T-helper 2 cell (primary cell): Measurements from ENCODE around the gene TSPAN7.

Source experiments
- DNase-seq, 5 experiments: peaks; one replicate each; pipeline versions ENCODE4 v3.0.0 to v3.0.0-alpha.2; 2012 to 2022
- total RNA-seq, 2 donors: gene quantifications; one replicate each; lab custom pipeline; 2026; lab: John Stamatoyannopoulos, UW

The TSPAN7 gene
- total RNA-seq: 0.13 to 0.62 reads per million in 2 donors

DNA sequence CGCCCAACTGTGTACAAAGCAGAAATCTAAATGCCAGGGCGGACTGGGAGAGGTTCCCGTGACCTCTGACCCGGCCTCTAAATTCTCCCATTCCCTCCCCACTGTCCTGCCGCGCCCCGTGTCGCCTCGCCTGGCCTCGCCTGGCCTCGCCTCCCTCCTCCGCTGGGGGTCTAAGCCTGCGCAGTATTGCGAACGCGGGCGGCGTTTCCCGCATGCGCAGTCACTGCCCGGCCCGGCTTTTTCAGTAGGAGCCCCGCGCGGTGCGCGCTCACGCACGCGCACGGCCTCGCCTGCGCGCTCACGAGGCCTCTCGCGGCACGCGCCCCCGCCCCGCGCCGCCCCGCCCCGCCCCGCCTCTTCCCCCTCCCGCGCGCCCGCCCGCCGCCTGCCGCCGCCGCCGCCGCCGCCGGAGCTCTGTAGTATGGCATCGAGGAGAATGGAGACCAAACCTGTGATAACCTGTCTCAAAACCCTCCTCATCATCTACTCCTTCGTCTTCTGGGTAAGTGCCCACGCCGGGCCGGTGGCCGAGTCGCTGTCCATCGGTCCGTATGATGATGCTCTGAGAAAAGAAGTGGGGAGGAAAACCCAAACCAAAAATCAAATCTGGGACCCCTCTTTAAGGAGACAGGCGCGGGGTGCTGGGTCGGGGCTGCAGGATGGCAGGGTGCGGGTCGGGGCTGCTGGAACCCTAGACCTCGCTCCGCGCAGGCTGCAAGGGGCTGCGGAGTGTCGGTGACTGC is at the start of gene TSPAN7:
Gene TSPAN7 (plus strand): TSS at position 417 of the 743 bp plus-strand sequence. CDS start 5 bp downstream, at position 422.
- peak; percentile 35 to 83 (median 60) for DNase-seq

DNA sequence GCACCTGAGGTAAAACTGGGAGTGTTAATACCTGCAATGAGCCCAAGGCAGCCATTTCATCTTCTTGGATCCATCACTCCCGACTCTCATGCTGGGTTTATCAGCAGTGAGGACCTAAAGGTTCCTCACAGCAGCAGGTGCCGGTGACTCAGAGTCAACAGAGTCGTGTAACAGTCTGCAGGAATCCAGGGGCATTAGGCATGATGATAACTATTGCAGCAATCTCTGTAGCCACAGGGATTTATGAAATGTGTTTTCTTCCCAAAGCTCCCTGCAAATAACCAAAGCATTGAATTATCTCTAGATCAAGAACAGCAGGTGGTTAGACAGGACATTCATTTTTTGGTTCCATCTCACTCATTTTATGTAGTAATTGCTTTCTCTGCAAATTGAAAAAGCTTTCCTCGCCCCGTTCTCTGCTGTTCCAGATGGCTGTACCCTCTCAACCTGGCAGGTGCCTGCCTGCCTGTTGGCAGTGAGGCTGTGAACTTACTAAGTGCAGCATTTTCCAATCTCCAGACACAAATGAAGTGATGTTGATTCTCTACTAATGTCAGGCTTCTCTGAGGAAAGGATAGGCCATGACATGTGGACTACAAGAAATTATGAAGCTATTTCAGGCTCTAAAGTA is 48.1 kb upstream of the TSPAN7 start:
- no peak for DNase-seq

DNA sequence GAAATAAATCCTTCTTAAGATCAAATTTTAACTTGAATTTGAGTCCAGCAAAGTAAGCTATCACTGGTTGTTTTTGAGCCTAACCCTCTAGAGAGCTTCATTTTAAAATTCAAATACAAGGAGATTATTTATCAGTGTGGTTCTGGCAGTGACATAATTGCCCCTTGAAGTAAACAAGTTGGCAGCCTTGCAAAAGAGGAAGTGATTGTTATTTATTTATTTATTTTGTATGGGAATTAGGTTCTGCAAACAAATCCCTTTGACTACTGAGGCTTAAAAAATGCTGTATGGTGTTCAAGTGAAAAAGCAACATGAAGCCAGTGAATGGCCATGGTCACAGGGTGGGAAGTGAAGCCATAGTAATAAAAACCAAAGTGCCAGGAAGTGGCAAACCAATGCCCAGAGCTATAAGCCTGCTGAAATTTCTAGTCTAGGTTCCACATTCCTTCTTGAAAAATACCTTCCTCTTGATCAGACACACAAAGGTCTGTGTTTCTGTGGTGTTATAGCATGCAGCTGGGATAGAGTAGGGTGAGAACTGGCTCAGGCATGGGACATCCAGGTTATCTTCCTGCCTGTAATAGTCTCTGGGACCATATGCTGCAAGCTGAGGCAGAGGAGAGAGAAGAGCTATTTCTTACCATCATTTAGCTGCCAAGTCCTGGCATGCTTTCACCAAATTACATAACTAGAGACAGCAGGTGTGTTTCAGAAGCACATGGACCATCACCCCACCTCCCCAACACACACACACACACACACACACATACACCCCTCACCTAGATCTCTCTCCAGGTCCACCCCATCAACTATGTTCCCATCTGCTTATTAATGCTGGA is 47.1 kb upstream of the TSPAN7 start:
- peak in 1 of 5 experiments; percentile 0 for DNase-seq

- DNase-seq: no peak
These were observed 46.1 kb upstream of the TSPAN7 start for GRCh38 chrX:38515291-38515690.

- DNase-seq: no peak
These were observed 45.1 kb upstream of the TSPAN7 start for GRCh38 chrX:38516196-38516774.

DNA sequence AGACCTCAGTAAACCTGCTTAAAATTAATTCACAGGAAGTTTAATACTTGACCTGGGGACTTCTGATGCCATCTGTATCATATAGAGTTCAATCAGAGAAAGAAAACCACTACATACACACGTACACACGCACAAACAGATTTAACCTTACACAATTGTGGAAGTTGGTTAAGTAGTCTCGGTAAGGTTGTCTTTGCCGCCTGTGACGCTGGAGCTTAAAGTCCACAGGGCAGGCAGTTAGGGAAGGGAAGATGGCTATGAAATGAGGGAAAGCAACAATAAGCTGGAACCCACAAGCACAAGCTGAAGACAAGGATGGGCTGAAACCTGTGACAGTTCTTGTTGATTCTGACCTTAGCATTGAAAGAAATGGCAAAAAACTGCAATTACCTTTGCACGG is 41.7 kb upstream of the TSPAN7 start:
- no peak for DNase-seq

GRCh38 chrX:38538134-38538533 is 23.2 kb upstream of the TSPAN7 start:
- DNase-seq: no peak

DNA sequence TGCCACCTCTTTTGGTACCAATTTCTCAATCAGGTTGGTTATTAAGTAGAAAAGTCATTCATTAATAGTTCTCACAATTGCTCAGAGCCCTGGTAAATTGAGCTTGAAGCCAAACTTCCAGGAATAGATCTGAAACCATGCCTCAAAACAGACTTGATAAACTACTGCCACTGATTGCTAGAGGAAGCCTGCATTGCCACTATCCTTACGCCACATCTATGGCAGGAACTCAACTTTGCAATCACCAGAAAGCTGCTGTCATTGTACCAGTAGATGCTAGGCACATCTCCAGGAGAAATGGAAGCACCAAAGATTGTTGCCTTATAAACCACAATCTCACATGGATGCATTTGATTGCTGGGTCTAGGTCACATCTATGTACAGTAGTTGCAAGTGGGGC is 21.6 kb upstream of the TSPAN7 start:
- DNase-seq: no peak

GRCh38 chrX:38548508-38548907 is 12.8 kb upstream of the TSPAN7 start:
- DNase-seq: no peak

- DNase-seq: no peak
These were observed 8.6 kb upstream of the TSPAN7 start for GRCh38 chrX:38552721-38553120.

GRCh38 chrX:38558686-38559085 is 2.7 kb upstream of the TSPAN7 start:
- no peak for DNase-seq

DNA sequence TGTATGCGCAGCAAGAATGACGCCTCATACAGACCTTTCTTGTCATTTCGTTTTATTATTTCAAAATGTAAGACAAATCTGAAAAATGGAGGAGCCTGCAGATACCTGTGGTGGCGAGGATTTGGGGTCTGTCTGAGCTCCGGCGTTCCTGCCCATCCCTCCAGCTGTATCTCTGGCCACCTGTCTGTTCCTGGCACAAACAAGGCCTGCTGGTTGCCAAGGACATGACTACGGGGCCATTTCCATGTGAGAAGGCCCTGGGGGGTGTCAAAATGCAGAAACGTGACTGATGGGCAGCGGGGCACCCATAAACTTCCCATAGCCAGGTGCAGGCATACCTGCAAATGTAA is 591 bp upstream of the TSPAN7 start:
- no peak for DNase-seq

DNA sequence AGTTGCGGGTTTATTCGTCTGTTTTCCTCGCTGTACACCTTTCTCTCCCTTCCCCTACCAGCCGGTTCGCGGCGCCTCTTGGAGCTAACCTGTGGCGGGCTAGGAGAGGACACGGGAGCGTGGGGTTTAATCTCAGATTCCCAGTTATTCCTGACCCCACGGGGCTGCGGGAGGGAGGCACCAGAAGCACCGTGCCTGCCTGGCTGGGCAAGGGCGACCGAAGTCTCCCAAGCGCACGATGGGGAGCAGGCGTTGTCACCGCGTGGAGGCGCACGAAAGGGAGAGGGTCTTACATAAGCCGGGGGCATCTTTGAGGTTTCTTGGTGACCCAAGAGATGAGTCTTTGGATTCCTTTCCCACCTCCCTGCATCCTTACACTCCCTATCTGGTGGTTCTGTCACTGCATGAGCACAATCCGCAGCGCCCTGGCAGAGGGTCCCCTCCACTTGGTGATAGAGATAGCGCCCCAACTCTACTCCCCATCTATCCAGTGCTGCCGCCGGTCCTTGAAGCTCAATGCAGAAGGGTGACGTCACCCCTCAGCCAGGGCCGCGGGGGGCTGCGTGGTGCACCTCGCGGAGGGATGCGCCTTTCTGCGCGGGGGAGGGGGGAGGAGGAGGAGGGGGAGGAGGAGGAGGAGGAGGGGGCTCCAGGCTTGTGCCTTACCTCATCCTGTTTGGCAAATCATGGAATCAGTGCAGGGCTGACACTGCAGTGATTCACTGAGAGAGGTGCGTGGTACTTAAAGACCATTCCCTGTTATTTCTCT is 793 bp downstream of the TSPAN7 start:
- peak in 2 of 5 experiments; percentile 3 to 5 for DNase-seq

- no peak for DNase-seq
These were observed 1.7 kb downstream of the TSPAN7 start for GRCh38 chrX:38563030-38563429.

DNA sequence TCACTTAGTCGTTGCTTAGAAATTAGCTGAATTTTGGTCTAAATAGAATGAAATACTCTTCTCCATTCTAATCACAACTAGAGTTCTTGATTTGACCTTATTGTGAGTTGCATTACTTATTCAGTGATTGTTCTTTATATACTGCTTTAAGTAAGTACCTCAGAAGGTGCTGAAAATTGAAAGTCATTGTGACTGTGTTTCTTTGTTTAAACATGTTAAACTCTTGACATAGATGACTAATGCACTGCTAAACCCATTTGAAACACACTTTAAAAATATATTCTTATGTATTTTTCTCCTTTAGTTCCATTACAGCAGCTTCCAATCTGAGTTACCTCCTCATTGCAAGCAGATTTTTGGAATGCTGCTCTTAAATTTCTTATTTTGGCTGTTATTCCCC is 9.1 kb downstream of the TSPAN7 start:
- no peak for DNase-seq

DNA sequence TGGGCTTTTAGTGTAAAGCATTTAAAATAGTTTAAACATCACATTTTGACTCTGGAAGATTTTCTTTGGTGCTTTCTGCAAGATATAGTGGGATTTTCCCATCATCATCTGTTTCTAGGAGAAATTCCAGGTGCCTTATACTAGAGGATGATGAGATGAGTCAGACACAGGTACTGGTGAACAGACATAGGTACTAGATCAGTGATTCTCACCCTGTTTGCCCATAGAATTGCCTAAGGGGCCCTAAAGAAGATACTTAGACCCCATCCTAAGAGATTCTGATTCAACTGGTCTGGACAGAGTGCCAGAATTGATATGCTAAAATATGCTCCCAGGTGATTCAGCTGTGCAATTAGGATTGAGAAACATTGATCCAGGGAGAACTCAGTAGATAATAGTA is 9.7 kb downstream of the TSPAN7 start:
- DNase-seq: no peak

DNA sequence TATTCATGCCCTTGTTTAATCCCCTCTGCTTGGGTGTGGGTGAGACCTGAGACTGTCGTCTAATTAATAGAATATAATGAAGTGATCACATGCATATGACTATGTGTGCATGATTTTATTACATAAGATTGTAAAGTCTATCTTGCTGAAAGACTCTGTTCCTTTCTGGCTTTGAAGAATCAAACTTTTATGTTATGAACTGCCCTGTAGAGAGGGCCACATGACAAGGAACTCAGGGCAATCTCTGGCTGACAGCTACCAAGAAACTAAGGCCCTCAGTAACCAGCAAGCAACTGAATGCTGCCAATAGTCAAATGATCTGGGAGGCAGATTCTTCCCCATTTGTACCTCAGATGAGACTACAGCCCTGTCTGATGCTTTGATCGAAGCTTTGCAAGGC is 13.5 kb downstream of the TSPAN7 start:
- no peak for DNase-seq

GRCh38 chrX:38575888-38576287 is 14.5 kb downstream of the TSPAN7 start:
- no peak for DNase-seq

DNA sequence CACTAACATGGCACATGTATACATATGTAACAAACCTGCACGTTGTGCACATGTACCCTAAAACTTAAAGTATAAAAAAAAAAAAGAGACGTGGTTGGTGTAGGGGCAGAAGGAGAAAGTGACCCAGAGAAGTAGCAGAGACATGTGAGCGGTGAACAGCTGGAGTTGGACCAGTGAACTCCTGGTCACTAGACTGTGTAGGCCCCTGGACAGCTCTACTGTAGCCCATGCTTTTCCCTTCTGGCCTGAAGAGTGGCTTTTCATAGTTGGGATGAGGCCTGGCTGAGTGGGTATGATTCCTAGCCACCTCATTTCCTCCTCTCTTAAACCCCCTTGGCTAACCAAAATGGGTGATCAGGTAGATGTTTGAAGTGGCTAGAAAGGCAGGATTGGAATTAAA is 16.4 kb downstream of the TSPAN7 start:
- DNase-seq: no peak

- DNase-seq: no peak
These were observed 16.8 kb downstream of the TSPAN7 start for GRCh38 chrX:38578167-38578566.

- no peak for DNase-seq
These were observed 21.8 kb downstream of the TSPAN7 start for GRCh38 chrX:38583181-38583580.

DNA sequence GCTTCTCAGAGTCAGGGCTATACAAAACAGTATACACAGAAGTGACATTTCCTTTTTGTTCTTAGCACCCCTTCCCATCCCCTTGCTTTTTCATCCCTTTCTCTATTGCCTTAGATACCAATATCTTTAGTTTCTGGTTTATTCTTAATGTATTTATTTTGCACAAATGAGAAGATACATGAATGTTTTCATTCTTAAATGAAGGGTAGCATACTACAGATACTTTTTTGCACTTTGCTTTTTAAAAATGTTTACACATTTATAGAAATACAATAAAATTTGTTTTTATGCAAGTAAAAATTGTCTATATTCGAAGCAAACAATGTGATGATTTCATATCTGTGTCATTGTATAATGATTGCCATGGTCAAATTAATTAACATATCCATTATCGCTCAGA is 33.1 kb downstream of the TSPAN7 start:
- no peak for DNase-seq
